Stimulated activated CD4-positive, alpha-beta T cell treated with anti-CD3 and anti-CD28 coated beads, Interleukin-1b, Interleukin-23, amount 100 ng/mL, for 4 hours (primary cell): ENCODE results near the gene SCD5.

Experiments used
- DNase-seq, 2 donors: peaks; one replicate each; pipeline ENCODE4 v3.0.0-alpha.2; 2020; ENCODE audit warnings: low read depth in 2 of 2

The SCD5 gene

GRCh38 chr4:82726596-82726995 lies 72.0 kb downstream of the SCD5 start:
- no peak for DNase-seq

GRCh38 chr4:82721819-82722423 lies 76.7 kb downstream of the SCD5 start:
- no peak for DNase-seq

- no peak for DNase-seq
Measured at GRCh38 chr4:82718162-82718940, 80.2 kb downstream of the SCD5 start.

- DNase-seq: no peak
Measured at GRCh38 chr4:82715731-82716617, 82.6 kb downstream of the SCD5 start.

- DNase-seq: no peak
Measured at GRCh38 chr4:82713856-82714255, 84.7 kb downstream of the SCD5 start.

GRCh38 chr4:82712561-82712960 lies 86.0 kb downstream of the SCD5 start:
- DNase-seq: no peak

GRCh38 chr4:82711158-82711785 lies 87.3 kb downstream of the SCD5 start:
- DNase-seq: no peak

- DNase-seq: no peak
Measured at GRCh38 chr4:82710197-82710929, 88.2 kb downstream of the SCD5 start.

- DNase-seq: no peak
Measured at GRCh38 chr4:82708982-82709381, 89.6 kb downstream of the SCD5 start.

GRCh38 chr4:82706349-82707000 lies 92.1 kb downstream of the SCD5 start:
- DNase-seq: no peak

GRCh38 chr4:82705928-82706300 lies 92.7 kb downstream of the SCD5 start:
- no peak for DNase-seq

GRCh38 chr4:82705169-82705927 lies 93.2 kb downstream of the SCD5 start:
- no peak for DNase-seq

GRCh38 chr4:82704156-82704555 lies 94.4 kb downstream of the SCD5 start:
- DNase-seq: no peak

GRCh38 chr4:82698412-82698811 lies 100.2 kb downstream of the SCD5 start:
- no peak for DNase-seq

- no peak for DNase-seq
Measured at GRCh38 chr4:82697561-82697960, 101.0 kb downstream of the SCD5 start.

GRCh38 chr4:82696117-82696860 lies 102.3 kb downstream of the SCD5 start:
- no peak for DNase-seq

- no peak for DNase-seq
Measured at GRCh38 chr4:82694892-82695291, 103.7 kb downstream of the SCD5 start.

- no peak for DNase-seq
Measured at GRCh38 chr4:82694046-82694445, 104.5 kb downstream of the SCD5 start.

GRCh38 chr4:82692101-82692780 lies 106.4 kb downstream of the SCD5 start:
- DNase-seq: no peak
